Esophagus (tissue), 2 donors: ENCODE measurements around the gene LILRB4. TPM values are rescaled to one million over a fixed set of nuclear protein-coding genes. Genes with fewer than 3 reads are reported as not detected.
"Not testable (repeated sequence)": the region's sequence is repeated elsewhere in the genome, so short reads cannot be mapped to it uniquely, and the experiment has no call there.

Experiments
- H3K27ac ChIP-seq, 2 donors: one replicate each; pipeline ENCODE4 v1.5.1; 2013; ENCODE audit warnings: low read depth in 2 of 2, mild to moderate bottlenecking in 2 of 2, inconsistent platforms in 1 of 2, low read length in 1 of 2, moderate library complexity in 1 of 2
- H3K27me3 ChIP-seq, 2 donors: one replicate each; pipeline ENCODE4 v1.6.1; 2013; ENCODE audit warnings: low read length in 2 of 2, control low read depth in 1 of 2, mild to moderate bottlenecking in 1 of 2; ENCODE audit not compliant: insufficient read depth in 2 of 2, control insufficient read depth in 1 of 2
- H3K36me3 ChIP-seq, 2 donors: one replicate each; pipeline ENCODE4 v1.6.1; 2013; ENCODE audit warnings: low read length in 1 of 2; ENCODE audit not compliant: control insufficient read depth in 2 of 2, insufficient read depth in 2 of 2
- H3K4me1 ChIP-seq, 2 donors: one replicate each; pipeline ENCODE4 v1.6.1; 2013; ENCODE audit warnings: low read length in 1 of 2; ENCODE audit not compliant: control insufficient read depth in 2 of 2, insufficient read depth in 2 of 2
- H3K4me3 ChIP-seq, 2 donors: one replicate each; pipeline ENCODE4 v1.5.1; 2013; ENCODE audit warnings: low read length in 2 of 2, mild to moderate bottlenecking in 2 of 2, low read depth in 1 of 2, moderate library complexity in 1 of 2
- H3K9me3 ChIP-seq, 2 donors: one replicate each; pipeline ENCODE4 v1.6.1; 2013; ENCODE audit warnings: mild to moderate bottlenecking in 2 of 2, low read depth in 1 of 2, low read length in 1 of 2, moderate library complexity in 1 of 2; ENCODE audit not compliant: control insufficient read depth in 2 of 2, insufficient read depth in 1 of 2
- WGBS, 2 donors: extraction: QIAGEN DNeasy Blood & Tissue Kit; methylation state at CpG; one replicate each; pipeline ENCODE4 v1.1.7; 2013; 5-methylcytosine and 5-hydroxymethylcytosine counted together
- polyA plus RNA-seq, 2 donors: library from polyadenylated mRNA; stranded (reverse); fragments of 200-250 nt; gene quantifications; one replicate each; pipeline ENCODE4 v1.2.3, GENCODE V29; 2013
- donor health status: healthy with polysubstance abuse.
- donor health status: Bipolar disorder and iron deficiency.

LILRB4 gene
- polyA plus RNA-seq, 2 donors, result 0.35 to 0.58 TPM

DNA sequence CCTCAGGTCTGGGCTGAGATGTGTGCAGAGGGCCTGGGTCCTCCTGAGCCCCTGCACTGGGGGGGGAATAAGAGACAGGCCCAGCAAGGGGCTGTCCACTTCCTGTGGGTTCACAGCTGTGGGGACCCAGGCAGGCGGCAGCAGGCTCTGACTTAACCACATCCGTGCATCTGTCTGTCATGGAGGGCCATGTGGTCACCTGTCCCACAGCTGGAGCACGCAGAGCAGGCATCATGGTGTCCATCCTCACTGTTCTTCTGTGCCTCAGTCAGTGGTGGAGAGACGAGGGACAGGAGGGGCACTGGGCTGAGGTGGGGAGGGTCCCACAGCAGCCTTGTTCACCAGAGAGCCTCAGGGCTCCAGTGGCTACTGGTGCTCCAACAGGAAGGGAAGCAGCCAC lies 45.2 kb downstream of the LILRB4 start:
- Histone ChIP-seq H3K27ac (no peak overlapping the region), H3K36me3 (no peaks in the 10 kb centered on the region), H3K4me3 (no peak overlapping the region), H3K27me3 (no peaks in the 10 kb centered on the region), H3K9me3 (no peaks in the 10 kb centered on the region), H3K4me1 (no peaks in the 10 kb centered on the region)
- WGBS, 2 donors, result 52 to 66% methylated on average over 4 of the region's 4 CpGs

DNA sequence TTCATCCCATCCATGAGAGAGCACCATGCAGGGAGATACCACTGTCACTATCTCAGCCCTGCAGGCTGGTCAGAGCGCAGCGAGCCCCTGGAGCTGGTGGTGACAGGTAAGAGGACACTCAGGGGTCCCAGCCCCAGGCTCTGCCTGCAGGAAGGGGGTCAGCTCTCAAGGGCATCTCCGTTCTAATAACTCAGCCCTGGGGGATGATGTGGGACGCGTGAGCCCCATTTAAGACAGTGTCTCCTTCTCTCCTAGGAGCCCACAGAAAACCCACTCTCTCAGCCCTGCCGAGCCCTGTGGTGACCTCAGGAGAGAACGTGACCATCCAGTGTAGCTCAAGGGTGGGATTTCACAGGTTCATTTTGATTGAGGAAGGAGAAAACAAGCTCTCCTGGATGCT lies 46.0 kb downstream of the LILRB4 start:
- H3K9me3 ChIP-seq, result no peaks in the 10 kb centered on the region
- no peaks in the 10 kb centered on the region for H3K4me1 ChIP-seq
- H3K27ac ChIP-seq, result no peak overlapping the region
- no peaks in the 10 kb centered on the region for H3K27me3 ChIP-seq
- no peak overlapping the region for H3K4me3 ChIP-seq
- H3K36me3 ChIP-seq, result no peaks in the 10 kb centered on the region
- WGBS, 2 donors, result 88% methylated on average over 7 of the region's 7 CpGs

DNA sequence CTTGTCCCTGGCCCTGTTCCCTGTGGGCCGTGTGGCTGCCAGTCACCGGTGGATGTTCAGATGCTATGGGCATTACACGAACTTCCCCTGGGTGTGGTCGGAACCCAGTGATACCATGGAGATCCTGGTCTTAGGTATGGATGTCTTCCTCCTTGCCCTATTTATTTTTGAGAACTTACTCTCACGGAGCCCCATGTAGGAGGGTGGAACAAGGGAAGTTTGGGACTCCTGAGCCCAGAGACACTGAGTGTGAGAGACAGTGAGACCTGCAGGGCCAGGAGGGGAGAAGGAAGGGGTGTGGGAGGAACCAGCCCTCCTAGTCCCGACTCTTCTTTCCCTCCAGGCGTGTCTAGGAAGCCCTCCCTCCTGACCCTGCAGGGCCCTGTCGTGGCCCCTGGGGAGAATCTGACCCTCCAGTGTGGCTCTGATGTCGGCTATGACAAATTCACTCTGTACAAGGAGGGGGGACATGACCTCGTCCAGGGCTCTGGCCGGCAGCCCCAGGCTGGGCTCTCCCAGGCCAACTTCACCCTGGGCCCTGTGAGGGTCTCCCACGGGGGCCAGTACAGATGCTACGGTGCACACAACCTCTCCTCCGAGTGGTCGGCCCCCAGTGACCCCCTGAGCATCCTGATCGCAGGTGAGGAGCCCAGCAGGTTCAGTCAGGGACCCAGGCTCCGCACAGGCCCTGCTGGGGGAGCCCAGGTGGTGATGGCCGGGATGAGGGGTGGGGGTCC lies 46.6 kb downstream of the LILRB4 start:
- Histone ChIP-seq H3K4me1 (no peaks in the 10 kb centered on the region), H3K27ac (no peak overlapping the region), H3K9me3 (no peaks in the 10 kb centered on the region), H3K27me3 (no peaks in the 10 kb centered on the region), H3K4me3 (no peak overlapping the region), H3K36me3 (no peaks in the 10 kb centered on the region)
- 67 to 68% methylated on average over 17 to 18 of the region's 18 CpGs for WGBS, 2 donors

DNA sequence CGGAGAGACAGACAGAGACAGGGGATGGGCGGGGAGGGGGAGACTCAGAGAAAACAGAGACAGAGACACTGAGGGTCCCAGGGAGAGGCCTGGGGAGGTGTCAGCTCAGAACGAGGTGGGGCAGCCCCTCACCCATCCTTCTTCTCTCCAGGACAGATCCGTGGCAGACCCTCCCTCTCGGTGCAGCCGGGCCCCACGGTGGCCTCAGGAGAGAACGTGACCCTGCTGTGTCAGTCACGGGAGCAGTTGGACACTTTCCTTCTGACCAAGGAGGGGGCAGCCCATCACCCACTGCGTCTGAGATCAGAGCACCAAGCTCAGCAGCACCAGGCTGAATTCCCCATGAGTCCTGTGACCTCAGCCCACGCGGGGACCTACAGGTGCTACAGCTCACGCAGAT lies 47.2 kb downstream of the LILRB4 start:
- H3K9me3 ChIP-seq, result not testable (repeated sequence)

More for the DNA sequence above, 47.2 kb downstream of the LILRB4 start:
- H3K27me3 ChIP-seq, H3K36me3 ChIP-seq, H3K4me1 ChIP-seq, H3K4me3 ChIP-seq, H3K27ac ChIP-seq: not testable (repeated sequence)
- WGBS, 2 donors, result 61 to 67% methylated on average over 10 to 11 of the region's 13 CpGs

Other genes with a start within 250 kb of the LILRB4 start
- gene TTYH1, start 247.5 kb upstream of the LILRB4 start, polyA plus RNA-seq, result 1 to 10 TPM in 1 of 2 donors, under 1 TPM in 1; 0.82 to 3.7 TPM
- 100 to 1,000 TPM in 1 of 2 donors, 10 to 100 TPM in 1; 55.3 to 137 TPM for gene LENG8, start 213.8 kb upstream of the LILRB4 start, polyA plus RNA-seq
- 1 to 10 TPM; 4.4 to 5.8 TPM for gene LENG9, start 199.2 kb upstream of the LILRB4 start, polyA plus RNA-seq
- gene CDC42EP5, start 189.7 kb upstream of the LILRB4 start, polyA plus RNA-seq, result 10 to 100 TPM in 1 of 2 donors, 1 to 10 TPM in 1; 7.0 to 13.1 TPM
- under 1 TPM in 1 of 2 donors, not detected in 1; 0.08 TPM for gene LAIR2, start 160.2 kb upstream of the LILRB4 start, polyA plus RNA-seq
- under 1 TPM; 0.53 to 0.55 TPM for gene LILRA2, start 89.2 kb upstream of the LILRB4 start, polyA plus RNA-seq
- under 1 TPM; 0.08 to 0.21 TPM for gene LILRA1, start 69.4 kb upstream of the LILRB4 start, polyA plus RNA-seq
- gene LILRB1, start 32.5 kb upstream of the LILRB4 start, polyA plus RNA-seq, result under 1 TPM; 0.46 to 0.55 TPM
- gene KIR3DL3, start 61.5 kb downstream of the LILRB4 start, polyA plus RNA-seq, result not detected
- gene KIR2DL3, start 75.5 kb downstream of the LILRB4 start, polyA plus RNA-seq, result not detected
- not detected for gene KIR2DL1, start 106.8 kb downstream of the LILRB4 start, polyA plus RNA-seq
- gene KIR2DL4, start 140.6 kb downstream of the LILRB4 start, polyA plus RNA-seq, result not detected
- gene KIR3DL1, start 153.5 kb downstream of the LILRB4 start, polyA plus RNA-seq, result not detected
- not detected for gene KIR2DS4, start 169.7 kb downstream of the LILRB4 start, polyA plus RNA-seq
- under 1 TPM in 1 of 2 donors, not detected in 1; 0.04 TPM for gene KIR3DL2, start 187.5 kb downstream of the LILRB4 start, polyA plus RNA-seq
- under 1 TPM in 1 of 2 donors, not detected in 1; 0.10 TPM for gene FCAR, start 211.2 kb downstream of the LILRB4 start, polyA plus RNA-seq
- not detected for gene NCR1, start 243.2 kb downstream of the LILRB4 start, polyA plus RNA-seq